GM21529 (cell line): ENCODE results near the gene CCR6.
"Not testable (repeated sequence)": the region's sequence is repeated elsewhere in the genome, so short reads cannot be mapped to it uniquely, and the experiment has no call there.

Source experiments
- ATAC-seq: cut with Tn5 transposase; IDR thresholded peaks from one replicate; pipeline ENCODE4 v1.9.1; 2021; ENCODE audit not compliant: unreplicated experiment

The CCR6 gene

DNA sequence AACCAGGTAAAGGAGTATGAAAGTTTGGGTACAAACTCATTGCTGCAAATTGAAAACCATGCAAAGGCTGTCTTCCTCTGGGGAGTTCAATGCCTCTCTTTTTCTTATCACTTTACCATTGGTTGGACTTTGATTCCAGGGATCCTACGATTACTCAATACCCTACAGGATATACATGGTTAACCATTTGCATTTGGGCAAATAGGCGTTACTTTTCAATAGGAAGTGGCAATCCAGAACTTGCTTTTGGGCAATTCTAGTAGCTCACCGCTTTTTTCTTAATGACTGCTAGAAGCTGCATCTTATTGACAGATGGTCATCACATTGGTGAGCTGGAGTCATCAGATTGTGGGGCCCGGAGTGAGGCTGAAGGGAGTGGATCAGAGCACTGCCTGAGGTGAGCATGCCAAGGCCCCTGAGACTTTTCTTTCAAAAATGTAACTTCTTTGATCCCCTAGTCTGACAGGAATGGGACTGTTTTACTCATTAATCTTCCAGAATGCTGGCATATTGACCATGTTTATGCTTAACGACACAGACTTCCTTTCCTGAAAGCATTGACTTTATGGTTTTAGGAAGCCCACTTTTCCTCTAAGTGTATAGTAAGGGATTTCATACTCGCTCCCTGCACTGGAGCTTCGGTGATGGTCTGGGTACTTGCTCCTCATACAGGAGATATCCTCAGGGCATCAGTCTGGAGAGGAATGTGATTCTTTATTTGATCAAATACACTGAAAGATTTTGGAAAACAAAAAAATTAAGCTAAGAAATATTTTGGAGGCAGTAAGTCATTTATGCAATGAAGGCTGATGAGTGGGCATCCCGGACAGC, at the start of gene CCR6:
Gene CCR6, plus strand, starts transcription at position 270 of the 831 bp plus-strand sequence. CDS start 13,039 bp downstream, outside the sequence.
- ATAC-seq = no peak

DNA sequence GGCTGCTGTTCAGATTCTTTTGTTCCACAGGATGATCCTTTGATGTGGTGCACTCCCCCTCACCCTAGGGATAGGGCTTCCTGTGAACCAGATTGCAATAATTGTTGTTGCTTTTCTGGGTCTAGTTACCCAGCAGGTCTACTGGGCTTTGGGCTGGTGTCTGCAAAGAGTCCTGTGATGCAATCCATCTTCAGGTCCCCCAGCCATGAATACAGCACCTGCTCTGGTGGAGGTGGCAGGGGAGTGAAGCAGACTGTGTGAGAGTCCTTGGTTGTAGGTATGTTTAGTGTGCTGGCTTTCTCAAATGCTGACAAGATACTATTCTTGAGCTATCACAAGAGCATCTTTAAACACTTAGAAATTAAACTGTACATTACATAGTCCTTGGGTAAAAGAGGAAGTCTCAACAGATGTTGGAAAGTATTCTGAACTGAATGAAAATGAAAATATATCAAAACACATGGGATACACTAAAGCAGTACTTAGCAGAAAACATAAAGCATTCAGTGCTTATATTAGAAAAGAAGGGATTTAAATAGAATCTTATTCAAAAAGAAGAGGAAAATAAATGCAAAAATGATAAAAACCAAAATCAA, 49.1 kb upstream of the CCR6 start:
- no peak for ATAC-seq

DNA sequence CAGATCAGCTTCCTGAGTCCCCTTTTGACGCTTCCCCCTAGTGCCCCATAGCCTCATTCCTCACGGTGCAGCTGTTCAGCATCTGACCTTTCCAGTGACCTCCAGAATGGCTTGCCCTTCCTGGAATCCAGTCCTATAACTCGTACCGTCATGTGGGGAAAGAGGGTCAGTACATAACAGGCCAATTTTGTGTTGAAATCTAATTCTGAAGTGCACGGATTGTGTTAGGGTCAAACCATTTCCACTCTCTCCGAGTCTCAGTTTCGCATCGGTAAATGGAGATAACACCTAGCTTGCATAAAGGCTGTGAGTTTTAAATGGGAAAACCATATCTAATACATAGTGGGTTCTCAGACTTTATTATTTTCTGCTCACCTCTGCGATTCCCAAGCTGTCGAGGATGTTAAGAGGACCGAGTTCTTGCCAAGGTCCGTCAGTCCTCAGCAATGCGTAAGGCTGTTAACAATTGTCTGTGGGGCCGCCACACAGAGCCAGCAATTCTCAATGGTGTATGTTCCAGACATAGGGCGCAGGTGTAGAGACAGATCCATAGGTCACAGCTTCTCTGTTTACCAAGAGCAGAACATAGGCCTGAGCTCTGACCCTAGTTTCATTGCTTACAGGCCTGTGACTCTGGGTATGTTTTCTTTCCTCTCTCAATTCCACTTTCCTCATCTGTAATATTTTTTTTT, 45.5 kb upstream of the CCR6 start:
- ATAC-seq = no peak

DNA sequence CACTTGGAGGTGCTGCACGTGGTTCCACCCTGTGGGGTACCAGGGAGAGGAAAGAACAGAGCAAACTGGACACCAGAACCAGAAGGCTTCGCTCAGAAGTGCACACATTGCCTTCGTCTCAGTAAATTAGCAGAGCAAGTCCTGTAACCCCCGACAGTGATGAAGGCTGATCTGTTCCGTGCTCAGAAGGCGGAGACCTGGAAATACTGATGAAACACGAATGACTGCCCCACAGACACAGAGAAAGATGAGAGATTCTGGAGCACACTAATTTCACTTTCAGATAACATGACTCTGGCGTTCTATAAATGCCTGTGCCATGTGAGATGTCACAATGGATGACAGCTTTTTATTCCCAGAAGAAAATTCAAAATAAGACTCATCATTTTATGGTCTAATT, 44.2 kb upstream of the CCR6 start:
- ATAC-seq = no peak

DNA sequence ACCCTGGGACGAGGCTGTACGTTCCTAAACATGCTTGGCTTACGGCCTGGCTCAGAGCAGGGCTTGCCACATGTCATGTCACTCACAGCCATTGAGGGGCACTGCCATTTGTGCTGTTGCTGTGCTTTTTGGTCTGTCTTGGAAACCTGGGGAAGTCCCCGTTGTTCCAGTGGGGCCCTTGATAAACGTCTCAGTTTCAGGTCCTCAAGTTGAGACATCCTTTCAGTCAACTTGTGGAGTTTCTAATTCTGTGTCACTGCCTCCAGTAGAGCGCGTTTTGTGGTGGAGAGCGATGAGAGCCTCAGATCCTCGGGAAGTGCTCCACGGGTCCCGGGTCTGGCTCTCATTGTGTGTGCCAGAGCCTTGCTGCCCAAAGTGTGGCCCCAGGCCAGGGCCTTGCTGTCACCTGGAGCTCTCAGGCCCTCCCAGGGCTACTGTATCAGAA, 43.0 kb upstream of the CCR6 start:
- peak; percentile 100 for ATAC-seq

DNA sequence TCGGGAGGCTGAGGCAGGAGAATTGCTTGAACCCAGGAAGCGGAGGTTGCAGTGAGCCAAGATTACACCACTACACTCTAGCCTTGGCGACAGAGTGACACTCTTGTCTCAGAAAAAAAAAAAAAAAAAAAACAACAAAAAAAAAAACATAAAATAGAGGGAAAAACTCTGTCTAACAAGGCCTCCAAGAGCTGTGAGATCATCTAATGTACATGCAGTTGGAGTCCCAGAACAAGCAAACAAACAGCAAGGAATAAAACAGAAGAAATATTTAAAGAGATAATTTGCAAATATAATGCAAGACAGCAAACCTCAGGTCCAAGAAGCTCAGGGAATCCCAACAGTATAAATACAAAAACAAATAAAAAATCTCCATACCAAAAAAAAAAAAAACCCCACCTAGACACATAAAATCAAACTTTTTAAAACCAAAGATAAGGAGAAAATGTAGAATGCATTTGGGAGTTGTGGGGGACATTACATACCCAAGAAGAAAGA, 35.0 kb upstream of the CCR6 start:
- no peak for ATAC-seq

DNA sequence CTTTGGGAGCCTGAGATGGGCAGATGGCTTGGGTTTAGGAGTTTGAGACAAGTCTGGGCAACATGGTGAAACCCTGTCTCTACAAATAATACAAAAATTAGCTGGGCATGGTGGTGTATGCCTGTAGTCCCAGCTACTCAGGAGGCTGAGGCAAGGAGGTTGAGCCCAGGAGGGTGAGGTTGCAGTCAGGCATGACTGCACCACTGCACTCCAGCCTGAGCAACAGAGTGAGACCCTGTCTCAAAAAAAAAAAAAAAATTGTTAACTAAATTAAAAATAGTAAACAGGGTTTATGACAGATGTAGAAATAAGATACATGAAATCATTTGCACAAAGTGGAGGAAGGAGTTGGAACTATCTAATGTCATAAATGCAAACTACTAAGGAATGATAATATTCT, 34.2 kb upstream of the CCR6 start:
- ATAC-seq = not testable (repeated sequence)

DNA sequence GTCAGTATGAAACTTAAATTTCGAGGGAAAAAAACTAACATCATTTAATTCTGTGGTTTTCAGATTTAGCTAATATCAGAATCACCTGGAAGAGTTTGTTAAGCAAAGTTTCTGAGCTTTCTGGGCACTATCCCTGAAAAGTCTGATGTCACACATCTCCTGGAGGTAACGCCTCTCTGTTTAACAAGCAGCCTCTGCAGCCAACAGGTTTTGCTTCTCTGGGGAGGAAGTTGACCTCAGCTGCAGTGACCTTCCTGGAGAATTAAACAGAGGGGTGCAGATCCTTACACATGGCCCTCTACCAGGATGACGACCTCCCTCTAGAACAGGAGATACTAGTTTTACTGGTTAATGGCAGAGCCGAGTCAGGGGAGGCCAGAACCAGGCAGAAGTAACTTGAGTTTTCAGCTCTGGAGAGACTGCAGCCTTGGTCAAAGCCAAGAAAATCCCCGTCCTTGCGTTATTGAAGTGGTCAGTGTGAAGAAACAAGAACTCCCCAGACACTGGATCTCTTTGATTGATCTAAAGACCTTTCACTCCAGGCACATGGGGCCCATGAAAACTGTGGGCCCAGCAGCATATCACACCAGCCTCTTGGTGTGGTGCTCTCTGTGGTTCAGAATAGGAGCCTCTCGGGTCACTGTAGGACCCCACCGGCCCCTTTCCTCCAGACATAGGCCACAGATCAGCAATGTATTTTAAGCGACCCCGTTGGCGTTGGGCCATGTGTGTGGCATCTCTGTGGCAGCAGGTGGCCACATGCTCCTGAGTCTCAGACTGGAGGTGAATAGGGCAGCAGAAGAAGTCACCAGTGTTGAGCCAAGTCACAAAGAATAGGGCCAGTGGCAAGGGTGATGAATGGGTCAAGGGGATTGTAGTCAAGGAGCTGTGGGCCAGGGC, 33.4 kb upstream of the CCR6 start:
- ATAC-seq = no peak

DNA sequence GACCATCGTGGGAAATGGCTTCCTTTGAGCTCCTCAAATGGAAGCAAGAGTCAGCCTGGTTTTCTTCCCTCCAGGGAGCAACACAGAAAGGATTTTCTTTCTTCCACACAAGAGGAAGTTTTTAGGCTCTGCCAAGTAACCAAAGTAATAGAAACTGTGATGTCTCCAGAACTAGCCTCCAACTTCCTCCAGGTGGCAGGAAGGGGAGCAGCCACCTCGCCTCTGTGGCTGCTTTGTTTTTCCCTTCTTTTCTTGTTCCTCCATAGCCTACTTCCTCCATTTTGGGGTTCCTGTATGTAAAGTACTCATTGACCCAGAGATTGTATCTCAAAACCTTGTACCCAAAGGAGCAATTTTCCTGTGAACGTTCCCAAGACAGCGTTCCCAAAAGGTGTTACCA, 32.7 kb upstream of the CCR6 start:
- no peak for ATAC-seq

DNA sequence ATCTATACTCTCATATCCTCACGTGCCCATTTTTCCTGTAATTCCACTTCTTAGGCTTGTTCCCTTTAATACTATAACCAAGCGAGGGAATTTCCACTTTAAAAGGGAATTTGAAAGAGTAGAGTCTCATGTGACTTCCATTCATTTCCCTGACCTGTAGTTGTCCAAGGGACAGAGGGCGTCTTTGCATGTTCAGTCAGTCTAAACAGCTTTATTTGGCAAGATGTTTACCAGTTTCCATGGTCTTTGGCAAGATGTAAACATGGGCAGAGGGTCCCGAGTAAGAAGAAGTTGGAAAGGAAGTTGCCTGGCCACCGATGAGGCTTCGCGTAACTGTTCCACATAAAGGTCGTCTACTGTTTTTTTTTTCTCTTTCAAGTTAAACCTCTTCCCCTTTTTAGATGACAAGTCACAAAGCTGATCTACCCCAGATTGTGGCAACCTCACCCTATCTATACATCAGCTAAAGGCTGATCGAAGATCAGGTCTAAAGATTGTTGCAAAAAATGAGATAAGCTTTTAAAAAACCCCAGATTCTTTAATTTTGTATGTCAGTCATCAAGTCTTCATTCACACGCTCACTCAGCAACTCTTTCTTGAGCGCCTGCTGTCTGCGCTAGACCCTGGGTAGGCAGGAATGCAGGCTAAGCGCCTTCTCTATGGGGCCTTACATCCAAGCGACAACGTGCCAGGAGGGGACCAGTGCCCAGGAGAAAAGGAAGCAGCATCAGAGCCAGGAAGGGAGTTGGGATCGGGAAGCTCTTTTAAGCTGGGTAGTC, 31.7 kb upstream of the CCR6 start:
- no peak for ATAC-seq

DNA sequence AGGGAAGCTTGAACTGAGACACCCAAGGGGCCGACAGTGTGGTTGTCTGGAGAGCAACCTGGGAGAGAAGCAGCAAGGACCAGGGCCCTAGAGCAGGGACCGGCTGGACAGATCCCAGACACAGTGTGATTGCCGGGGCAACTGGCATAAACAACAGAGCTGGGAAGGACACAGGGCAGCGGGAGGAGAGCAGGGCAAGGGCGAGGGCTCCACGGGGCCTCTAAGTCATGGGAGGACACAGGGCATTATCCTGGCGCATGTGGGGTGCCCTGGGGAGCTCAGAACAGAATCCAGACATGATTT, 31.1 kb upstream of the CCR6 start:
- no peak for ATAC-seq

DNA sequence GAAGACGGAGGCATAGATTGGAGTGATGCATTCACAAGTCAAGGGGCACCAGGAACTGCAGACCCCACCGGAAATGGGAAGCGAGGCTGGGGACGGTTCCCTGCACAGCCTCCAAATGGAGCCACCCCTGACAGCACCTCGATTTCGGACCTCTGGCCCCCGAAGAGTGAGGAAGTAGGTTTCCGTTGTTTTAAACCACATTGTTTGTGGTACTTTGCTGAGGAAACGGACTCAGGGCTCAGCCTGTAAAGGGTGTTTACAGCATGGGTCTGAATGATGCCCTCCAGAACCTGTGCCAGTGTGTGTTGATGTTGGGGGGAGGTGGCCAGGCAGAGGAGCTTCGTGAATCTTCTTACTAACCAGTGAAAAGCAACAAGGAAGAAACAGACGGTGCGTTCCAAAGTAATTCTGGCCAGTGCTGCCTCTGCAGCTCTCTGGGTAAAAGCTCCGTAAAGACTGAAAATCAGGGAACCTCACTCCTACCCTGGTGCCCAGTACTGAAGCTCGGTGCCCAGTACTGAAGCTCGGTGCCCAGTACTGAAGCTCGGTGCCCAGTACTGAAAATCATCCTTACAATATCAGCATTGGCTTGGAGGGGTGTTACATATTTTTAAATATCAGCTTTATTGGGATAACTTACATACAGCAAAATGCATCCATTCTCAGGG, 30.1 kb upstream of the CCR6 start:
- no peak for ATAC-seq

DNA sequence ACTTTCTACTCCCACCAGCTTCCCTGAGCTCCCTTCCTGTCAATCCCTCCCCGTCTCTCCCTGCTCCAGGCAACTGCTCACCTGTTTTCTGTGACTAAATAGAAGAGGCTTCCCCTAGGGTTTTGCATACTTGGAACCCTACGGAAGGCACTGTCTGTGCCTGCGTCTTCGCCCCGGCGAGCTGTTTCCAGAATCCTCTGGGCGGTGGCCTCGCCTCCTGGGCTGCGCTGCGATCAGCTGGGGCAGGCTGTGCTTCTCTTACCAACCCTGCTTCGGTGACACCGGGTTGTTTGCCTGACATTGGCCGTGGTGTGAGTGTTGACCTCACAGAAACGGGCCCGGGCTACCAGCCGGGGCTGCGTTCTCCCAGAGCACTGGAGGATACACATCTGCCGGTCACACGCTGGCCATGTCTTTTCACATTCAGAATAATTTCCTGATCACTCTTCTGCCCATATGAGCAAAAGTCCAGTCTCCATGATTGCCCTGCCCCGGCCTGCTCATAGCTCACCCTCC, 29.4 kb upstream of the CCR6 start:
- no peak for ATAC-seq

DNA sequence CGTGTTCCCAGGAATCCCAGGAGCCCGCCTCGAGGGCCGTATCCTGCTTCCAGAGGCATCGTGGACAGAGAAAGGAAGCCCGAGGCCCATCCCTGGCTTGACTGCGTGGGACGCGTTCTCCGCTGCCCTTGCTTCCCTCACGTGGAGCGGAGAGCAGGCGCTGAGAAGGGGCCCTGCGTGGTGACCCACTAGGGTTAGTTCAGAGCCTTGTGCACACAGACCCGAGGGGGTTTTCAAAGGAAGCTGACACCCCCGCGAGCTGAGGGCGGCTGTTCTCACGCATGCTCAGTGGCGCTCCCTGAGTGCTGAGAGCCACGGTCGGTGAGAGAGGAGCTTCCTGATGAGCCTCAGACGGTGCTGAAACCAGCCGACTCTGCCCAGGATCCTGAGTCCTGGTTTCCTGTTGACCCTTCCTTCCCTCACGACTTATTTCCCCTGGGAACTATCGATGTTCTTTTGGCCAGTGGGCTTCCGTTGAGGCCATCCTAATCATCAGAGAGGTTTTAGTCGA, 28.9 kb upstream of the CCR6 start:
- ATAC-seq = peak; percentile 41

DNA sequence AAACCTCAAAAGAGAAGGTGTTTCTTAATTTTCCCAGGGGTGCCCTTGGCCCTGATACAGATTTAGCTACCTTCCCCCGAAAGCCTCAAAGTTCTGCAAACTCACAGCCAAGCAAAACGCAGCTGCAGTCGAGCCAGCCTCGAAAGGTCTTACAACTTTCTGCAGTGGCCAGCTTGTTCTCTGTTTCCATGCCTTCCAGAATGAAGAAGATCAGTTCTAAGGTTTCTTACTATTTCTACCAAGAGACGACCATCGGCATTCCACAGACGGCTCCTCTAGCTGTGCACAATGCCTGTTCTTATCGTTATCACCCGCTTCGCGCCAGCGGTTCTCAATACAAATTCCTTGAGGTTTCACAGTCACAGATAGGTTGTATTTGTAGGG, 28.5 kb upstream of the CCR6 start:
- peak; percentile 25 for ATAC-seq

DNA sequence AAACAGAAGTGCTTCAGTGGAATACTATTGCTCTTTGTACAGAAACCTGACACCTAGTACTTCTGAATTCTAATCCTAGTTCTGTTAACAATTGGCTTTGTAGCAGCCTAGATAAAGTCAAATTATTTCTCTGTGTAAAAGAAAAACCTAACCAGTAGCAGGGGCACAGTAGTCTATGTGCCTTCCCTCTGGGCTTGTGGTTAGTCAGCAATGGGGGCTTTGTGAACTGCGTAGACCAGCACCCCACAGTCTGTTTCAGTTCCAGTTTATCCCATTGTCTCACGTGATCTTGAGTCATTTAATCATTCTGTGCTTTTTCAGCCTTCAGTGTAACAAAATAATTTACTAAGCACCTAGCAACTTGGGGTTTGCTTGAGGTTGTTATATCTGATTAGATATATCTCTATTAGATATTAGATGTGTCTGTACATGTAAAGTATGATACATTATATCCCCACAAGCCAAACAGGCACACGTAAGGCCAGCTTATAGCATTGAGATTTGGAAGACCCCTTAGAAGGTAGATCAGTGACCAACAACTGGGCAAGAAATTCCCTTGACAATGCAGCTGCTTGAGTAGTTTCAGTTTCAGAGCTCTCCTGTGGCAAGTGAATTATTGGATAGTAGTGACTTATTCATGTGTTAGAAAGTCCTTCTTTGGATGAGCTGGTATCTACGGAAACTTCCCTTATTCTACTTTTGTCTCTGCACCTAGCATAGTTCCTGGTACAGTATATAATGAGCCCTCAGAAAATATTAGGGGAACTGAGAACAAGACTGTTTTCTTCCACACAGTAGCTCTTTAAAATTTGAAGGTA, 27.9 kb upstream of the CCR6 start:
- ATAC-seq = peak; percentile 42

DNA sequence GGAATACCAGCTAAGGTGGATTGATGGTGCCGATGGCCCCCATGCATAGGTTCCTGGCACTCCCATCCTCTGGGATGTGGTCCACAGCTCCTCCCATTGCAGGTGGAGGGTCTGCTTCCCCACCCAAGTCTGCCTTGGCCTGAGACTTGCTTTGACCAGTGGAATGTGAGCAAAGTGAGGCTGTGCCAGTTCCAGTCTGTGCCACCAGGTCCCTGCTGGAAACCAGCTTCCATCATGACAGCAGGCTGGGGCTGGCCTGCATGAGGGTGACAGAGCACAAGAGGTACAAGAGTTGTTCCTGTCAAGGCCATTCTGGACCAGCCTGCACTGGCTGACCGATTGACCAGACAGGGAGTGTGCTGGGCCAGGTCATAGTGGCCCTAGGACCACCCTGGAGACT, 27.0 kb upstream of the CCR6 start:
- ATAC-seq = no peak

DNA sequence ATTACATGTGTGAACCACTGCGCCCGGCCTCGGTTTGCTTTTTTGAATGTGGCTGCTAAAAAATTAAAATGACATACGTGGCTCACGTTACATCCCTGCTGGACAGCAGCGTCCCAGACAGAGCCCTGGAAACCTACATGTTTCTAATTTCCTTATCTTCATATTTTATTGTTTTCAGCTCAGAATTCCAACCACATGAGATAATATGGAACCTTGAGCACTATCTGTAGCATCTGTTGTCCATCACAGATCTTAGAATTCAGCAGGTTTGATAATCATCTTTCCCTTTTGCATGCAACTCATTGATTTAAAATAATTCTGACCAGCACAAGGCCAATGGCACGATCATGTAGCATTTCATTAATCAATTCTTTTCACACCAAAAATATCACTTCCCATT, 25.9 kb upstream of the CCR6 start:
- ATAC-seq = no peak
